Measurements from ENCODE around the gene PPP1R12A.
"Not testable (repeated sequence)": the region's sequence is repeated elsewhere in the genome, so short reads cannot be mapped to it uniquely, and the experiment has no call there.

PPP1R12A gene

GRCh38 chr12:79834712-79835376 is 100.1 kb downstream of the PPP1R12A start:
- H3K4me3 Mint-ChIP-seq, result no peak overlapping the region
- DNase-seq, result no peak
- H3K27me3 Mint-ChIP-seq, result no peaks in the 10 kb centered on the region
- H3K4me1 Mint-ChIP-seq, result peaks cover 10 to 19% of the 10 kb centered on the region in 2 donors
- no peak overlapping the region for H3K27ac Mint-ChIP-seq
- H3K36me3 Mint-ChIP-seq, result peaks cover 46 to 59% of the 10 kb centered on the region in 2 donors
- H3K9me3 Mint-ChIP-seq, result peaks cover 12 to 16% of the 10 kb centered on the region in 2 donors
- no peak for ATAC-seq (replicated peaks)

- H3K27me3 Mint-ChIP-seq, result no peaks in the 10 kb centered on the region
- H3K27ac Mint-ChIP-seq, result no peak overlapping the region
- H3K4me1 Mint-ChIP-seq, result peaks cover 11 to 25% of the 10 kb centered on the region in 2 donors
- ATAC-seq (replicated peaks) (no peak), DNase-seq (no peak)
- H3K9me3 Mint-ChIP-seq, result no peaks in the 10 kb centered on the region
- H3K4me3 Mint-ChIP-seq, result no peak overlapping the region
- H3K36me3 Mint-ChIP-seq, result peaks cover 31 to 49% of the 10 kb centered on the region in 2 donors
Observed at GRCh38 chr12:79830440-79830839, 104.5 kb downstream of the PPP1R12A start.

GRCh38 chr12:79828924-79829323 is 106.0 kb downstream of the PPP1R12A start:
- Mint-ChIP-seq H3K27me3 (no peaks in the 10 kb centered on the region), H3K9me3 (no peaks in the 10 kb centered on the region), H3K4me1 (peaks cover 9 to 14% of the 10 kb centered on the region in 2 donors), H3K4me3 (no peak overlapping the region), H3K36me3 (peaks cover 26 to 46% of the 10 kb centered on the region in 2 donors), H3K27ac (no peak overlapping the region)
- DNase-seq, result no peak
- ATAC-seq (replicated peaks), result no peak

- DNase-seq (no peak), ATAC-seq (replicated peaks) (no peak)
- peaks cover 21 to 37% of the 10 kb centered on the region in 2 donors for H3K36me3 Mint-ChIP-seq
- no peaks in the 10 kb centered on the region for H3K27me3 Mint-ChIP-seq
- peaks cover 6 to 10% of the 10 kb centered on the region in 2 donors for H3K4me1 Mint-ChIP-seq
- no peak overlapping the region for H3K4me3 Mint-ChIP-seq
- H3K9me3 Mint-ChIP-seq, result no peaks in the 10 kb centered on the region
- H3K27ac Mint-ChIP-seq, result no peak overlapping the region
Observed at GRCh38 chr12:79827484-79827883, 107.4 kb downstream of the PPP1R12A start.

- ATAC-seq (replicated peaks) (no peak), DNase-seq (no peak)
- Mint-ChIP-seq H3K27ac (no peak overlapping the region), H3K4me1 (peaks cover 6 to 10% of the 10 kb centered on the region in 2 donors), H3K4me3 (no peak overlapping the region), H3K27me3 (no peaks in the 10 kb centered on the region), H3K36me3 (peaks cover 21 to 37% of the 10 kb centered on the region in 2 donors), H3K9me3 (no peaks in the 10 kb centered on the region)
Observed at GRCh38 chr12:79826267-79827128, 108.4 kb downstream of the PPP1R12A start.

- Mint-ChIP-seq H3K9me3 (no peaks in the 10 kb centered on the region), H3K27ac (no peak overlapping the region), H3K36me3 (peaks cover 10 to 35% of the 10 kb centered on the region in 2 donors), H3K4me3 (no peak overlapping the region), H3K27me3 (no peaks in the 10 kb centered on the region), H3K4me1 (peaks cover 3 to 4% of the 10 kb centered on the region in 2 donors)
- DNase-seq, result no peak
- ATAC-seq (replicated peaks), result no peak
Observed at GRCh38 chr12:79822475-79822874, 112.4 kb downstream of the PPP1R12A start.

GRCh38 chr12:79818856-79819255 is 116.0 kb downstream of the PPP1R12A start:
- H3K4me3 Mint-ChIP-seq, result no peak overlapping the region
- no peak for ATAC-seq (replicated peaks)
- DNase-seq, result no peak
- no peaks in the 10 kb centered on the region for H3K9me3 Mint-ChIP-seq
- H3K27ac Mint-ChIP-seq, result no peak overlapping the region
- no peaks in the 10 kb centered on the region for H3K27me3 Mint-ChIP-seq
- H3K36me3 Mint-ChIP-seq, result peaks cover 26 to 41% of the 10 kb centered on the region in 2 donors
- no peaks in the 10 kb centered on the region for H3K4me1 Mint-ChIP-seq

GRCh38 chr12:79784366-79785065 is 150.4 kb downstream of the PPP1R12A start:
- not testable (repeated sequence) for ATAC-seq (replicated peaks); DNase-seq; H3K4me1 Mint-ChIP-seq; H3K9me3 Mint-ChIP-seq; H3K27me3 Mint-ChIP-seq; H3K27ac Mint-ChIP-seq; H3K4me3 Mint-ChIP-seq
- H3K36me3 Mint-ChIP-seq, result peaks cover 18 to 35% of the 10 kb centered on the region in 2 donors

- H3K4me3 Mint-ChIP-seq, result no peak overlapping the region
- H3K27ac Mint-ChIP-seq, result peak overlapping the region; percentile 7
- DNase-seq, result no peak
- no peaks in the 10 kb centered on the region for H3K9me3 Mint-ChIP-seq
- peaks cover 17 to 19% of the 10 kb centered on the region in 2 donors for H3K36me3 Mint-ChIP-seq
- H3K4me1 Mint-ChIP-seq, result no peaks in the 10 kb centered on the region
- no peaks in the 10 kb centered on the region for H3K27me3 Mint-ChIP-seq
- no peak for ATAC-seq (replicated peaks)
Observed at GRCh38 chr12:79782172-79782900, 152.6 kb downstream of the PPP1R12A start.

GRCh38 chr12:79778802-79779448 is 156.0 kb downstream of the PPP1R12A start:
- H3K9me3 Mint-ChIP-seq, result no peaks in the 10 kb centered on the region
- H3K4me3 Mint-ChIP-seq, result no peak overlapping the region
- H3K36me3 Mint-ChIP-seq, result peaks cover 12 to 21% of the 10 kb centered on the region in 2 donors
- H3K27me3 Mint-ChIP-seq, result no peaks in the 10 kb centered on the region
- no peak for ATAC-seq (replicated peaks)
- H3K27ac Mint-ChIP-seq, result no peak overlapping the region
- no peaks in the 10 kb centered on the region for H3K4me1 Mint-ChIP-seq
- DNase-seq, result no peak

- DNase-seq (no peak), ATAC-seq (replicated peaks) (no peak)
- H3K27me3 Mint-ChIP-seq, result no peaks in the 10 kb centered on the region
- H3K4me1 Mint-ChIP-seq, result no peaks in the 10 kb centered on the region
- no peak overlapping the region for H3K4me3 Mint-ChIP-seq
- no peaks in the 10 kb centered on the region for H3K9me3 Mint-ChIP-seq
- no peak overlapping the region for H3K27ac Mint-ChIP-seq
- H3K36me3 Mint-ChIP-seq, result peaks cover 9 to 25% of the 10 kb centered on the region in 2 donors
Observed at GRCh38 chr12:79776111-79776510, 158.8 kb downstream of the PPP1R12A start.

GRCh38 chr12:79775355-79776027 is 159.4 kb downstream of the PPP1R12A start:
- Mint-ChIP-seq H3K36me3 (peaks cover 10 to 29% of the 10 kb centered on the region in 2 donors), H3K9me3 (no peaks in the 10 kb centered on the region), H3K4me1 (no peaks in the 10 kb centered on the region), H3K27ac (no peak overlapping the region), H3K27me3 (no peaks in the 10 kb centered on the region), H3K4me3 (no peak overlapping the region)
- DNase-seq (no peak), ATAC-seq (replicated peaks) (no peak)

GRCh38 chr12:79773896-79774295 is 161.0 kb downstream of the PPP1R12A start:
- DNase-seq, result no peak
- no peaks in the 10 kb centered on the region for H3K27me3 Mint-ChIP-seq
- H3K36me3 Mint-ChIP-seq, result peaks cover 10 to 24% of the 10 kb centered on the region in 2 donors
- no peak overlapping the region for H3K27ac Mint-ChIP-seq
- no peaks in the 10 kb centered on the region for H3K4me1 Mint-ChIP-seq
- H3K9me3 Mint-ChIP-seq, result no peaks in the 10 kb centered on the region
- H3K4me3 Mint-ChIP-seq, result no peak overlapping the region
- ATAC-seq (replicated peaks), result no peak
